Measurements from ENCODE around the gene B3GAT3. TPM values are rescaled to one million over a fixed set of nuclear protein-coding genes. Genes with fewer than 3 reads are reported as not detected.

The B3GAT3 gene
- polyA plus RNA-seq, 3 donors: 18.5 to 44.9 (median 19.0) TPM

GRCh38 chr11:62613291-62613778 is 8.5 kb downstream of the B3GAT3 start:
- Histone ChIP-seq H3K9ac (ENCODE audit: insufficient read depth, low read length, poor library complexity, severe bottlenecking) (no peak overlapping the region), H3K79me2 (ENCODE audit: insufficient read depth, low read length) (peaks cover 16% of the 10 kb centered on the region), H2AFZ (ENCODE audit: insufficient read depth, low read depth, low read length, poor library complexity, severe bottlenecking) (peak overlapping the region; percentile 94), H3K36me3 (replicated peaks in 1 of 2; ENCODE audit: control insufficient read depth in 1 of 2, insufficient read depth in 2 of 2, low read length in 2 of 2) (peaks cover 19 to 47% of the 10 kb centered on the region in 2 donors), H3K27me3 (ENCODE audit: control insufficient read depth in 2 of 2, insufficient read depth in 2 of 2, low read length in 2 of 2) (no peaks in the 10 kb centered on the region), H3K4me2 (replicated peaks; ENCODE audit: extremely low read depth, low read length, poor library complexity, severe bottlenecking) (peak overlapping the region; percentile 91), H3K4me1 (ENCODE audit: control insufficient read depth in 1 of 2, insufficient read depth in 2 of 2, low read length in 2 of 2) (peaks cover 19 to 28% of the 10 kb centered on the region in 2 donors), H3K4me3 (replicated peaks in 1 of 3; ENCODE audit: low read depth in 2 of 3, low read length in 3 of 3) (peak overlapping the region in 1 of 3 experiments; percentile 98), H3K9me3 (replicated peaks in 1 of 2; ENCODE audit: control insufficient read depth in 1 of 2, insufficient read depth in 1 of 2, low read length in 2 of 2) (no peaks in the 10 kb centered on the region), H4K20me1 (ENCODE audit: insufficient read depth, low read length) (no peaks in the 10 kb centered on the region), H3K27ac (ENCODE audit: low read depth in 1 of 2, low read length in 2 of 2) (peak overlapping the region; percentile 13 to 86)
- Mint-ChIP-seq H3K4me3 (peak overlapping the region in 1 of 2 donors; percentile 66), H3K9me3 (peaks cover 0 to 2% (median 0%) of the 10 kb centered on the region in 7 donors), H3K4me1 (peaks cover 24% of the 10 kb centered on the region), H3K27ac (peak overlapping the region in 6 of 7 donors; percentile 8 to 85 (median 62)), H3K27me3 (ENCODE audit: low read depth in 3 of 3) (peaks cover 0 to 2% (median 0%) of the 10 kb centered on the region in 3 donors), H3K36me3 (peaks cover 40 to 58% of the 10 kb centered on the region in 2 donors)
- intact Hi-C loops (cut with micrococcal nuclease): loop anchor here in 1 of 2 donors (10.0 kb wide), 1 partner anchor 241 kb away; no protein-coding TSS in a partner anchor
- no peak for DNase-seq
- TF ChIP-seq CTCF (IDR thresholded peaks at IDR 0.05): no peak
- WGBS (ENCODE audit: insufficient coverage): 81% methylated on average over 14 of the region's 15 CpGs

GRCh38 chr11:62612366-62613290 is 9.2 kb downstream of the B3GAT3 start, which contains the start of the genes EML3 and ROM1:
TSS of gene EML3 (minus strand) at chr11:62612775. CDS start at chr11:62612457, 318 bp downstream.
TSS of gene ROM1 (plus strand) at chr11:62613257. CDS start at chr11:62613282, 25 bp downstream.
- peaks cover 0 to 2% (median 0%) of the 10 kb centered on the region in 7 donors for H3K9me3 Mint-ChIP-seq
- Histone ChIP-seq H3K79me2 (ENCODE audit: insufficient read depth, low read length) (peaks cover 16% of the 10 kb centered on the region), H3K4me3 (replicated peaks in 1 of 3; ENCODE audit: low read depth in 2 of 3, low read length in 3 of 3) (peak within 1 kb of the TSS; percentile 61 to 98 (median 68)), H2AFZ (ENCODE audit: insufficient read depth, low read depth, low read length, poor library complexity, severe bottlenecking) (peak within 1 kb of the TSS; percentile 94), H4K20me1 (ENCODE audit: insufficient read depth, low read length) (no peaks in the 10 kb centered on the region), H3K9ac (ENCODE audit: insufficient read depth, low read length, poor library complexity, severe bottlenecking) (peak within 1 kb of the TSS; percentile 87), H3K27ac (ENCODE audit: low read depth in 1 of 2, low read length in 2 of 2) (peak within 1 kb of the TSS; percentile 67 to 86), H3K36me3 (replicated peaks in 1 of 2; ENCODE audit: control insufficient read depth in 1 of 2, insufficient read depth in 2 of 2, low read length in 2 of 2) (peaks cover 19 to 51% of the 10 kb centered on the region in 2 donors), H3K4me2 (replicated peaks; ENCODE audit: extremely low read depth, low read length, poor library complexity, severe bottlenecking) (peak within 1 kb of the TSS; percentile 91), H3K9me3 (replicated peaks in 1 of 2; ENCODE audit: control insufficient read depth in 1 of 2, insufficient read depth in 1 of 2, low read length in 2 of 2) (no peaks in the 10 kb centered on the region), H3K27me3 (ENCODE audit: control insufficient read depth in 2 of 2, insufficient read depth in 2 of 2, low read length in 2 of 2) (no peaks in the 10 kb centered on the region), H3K4me1 (ENCODE audit: control insufficient read depth in 1 of 2, insufficient read depth in 2 of 2, low read length in 2 of 2) (peaks cover 26 to 35% of the 10 kb centered on the region in 2 donors)
- peak; percentile 100 for TF ChIP-seq CTCF (IDR thresholded peaks at IDR 0.05)
- peak within 1 kb of the TSS; percentile 98 to 100 for H3K4me3 Mint-ChIP-seq
- H3K27ac Mint-ChIP-seq: peak within 1 kb of the TSS; percentile 80 to 96 (median 92)
- H3K27me3 Mint-ChIP-seq (ENCODE audit: low read depth in 3 of 3): peaks cover 0 to 2% (median 0%) of the 10 kb centered on the region in 3 donors
- H3K4me1 Mint-ChIP-seq: peaks cover 31% of the 10 kb centered on the region
- intact Hi-C loops (cut with micrococcal nuclease): loop anchor here in 1 of 2 donors (10.0 kb wide), 1 partner anchor 242 kb away; no protein-coding TSS in a partner anchor
- H3K36me3 Mint-ChIP-seq: peaks cover 47 to 54% of the 10 kb centered on the region in 2 donors
- 4% methylated on average over 54 of the region's 91 CpGs for WGBS (ENCODE audit: insufficient coverage)
- DNase-seq: peak; percentile 68 to 83 (median 76)

Measured in CD14-positive monocyte (primary cell).